GM18867 (cell line): ENCODE data around the gene USH1G.
"Not testable (repeated sequence)": the region's sequence is repeated elsewhere in the genome, so short reads cannot be mapped to it uniquely, and the experiment has no call there.

Experiments used
- ATAC-seq: cut with Tn5 transposase; IDR thresholded peaks from one replicate; pipeline ENCODE4 v1.9.1; 2021; ENCODE audit warnings: mild to moderate bottlenecking, moderate library complexity; ENCODE audit not compliant: unreplicated experiment

Gene USH1G

GRCh38 chr17:74922694-74923537 lies at the start of gene USH1G:
Gene USH1G (minus strand): TSS chr17:74923255. CDS start chr17:74923073, 182 bp downstream.
- no peak for ATAC-seq

- no peak for ATAC-seq
Observed at GRCh38 chr17:74972107-74972972, 49.3 kb upstream of the USH1G start, which contains the start of gene HID1. Gene HID1 (minus strand): TSS chr17:74972759. CDS start chr17:74972656, 103 bp downstream.

- no peak for ATAC-seq
Observed at GRCh38 chr17:74971842-74972106, 48.7 kb upstream of the USH1G start.

- ATAC-seq = no peak
Observed at GRCh38 chr17:74971069-74971841, 48.2 kb upstream of the USH1G start.

GRCh38 chr17:74970395-74970794 lies 47.3 kb upstream of the USH1G start:
- ATAC-seq = no peak

- ATAC-seq = not testable (repeated sequence)
Observed at GRCh38 chr17:74969501-74969900, 46.4 kb upstream of the USH1G start.

- no peak for ATAC-seq
Observed at GRCh38 chr17:74968361-74968780, 45.3 kb upstream of the USH1G start.

- no peak for ATAC-seq
Observed at GRCh38 chr17:74964988-74965622, 42.0 kb upstream of the USH1G start.

- no peak for ATAC-seq
Observed at GRCh38 chr17:74964246-74964761, 41.2 kb upstream of the USH1G start.

GRCh38 chr17:74963656-74964055 lies 40.6 kb upstream of the USH1G start:
- ATAC-seq = no peak

- no peak for ATAC-seq
Observed at GRCh38 chr17:74962622-74963394, 39.8 kb upstream of the USH1G start.

GRCh38 chr17:74961657-74962350 lies 38.7 kb upstream of the USH1G start:
- no peak for ATAC-seq

- no peak for ATAC-seq
Observed at GRCh38 chr17:74960570-74961342, 37.7 kb upstream of the USH1G start.

GRCh38 chr17:74959826-74960515 lies 36.9 kb upstream of the USH1G start:
- no peak for ATAC-seq

GRCh38 chr17:74957935-74958740 lies 35.1 kb upstream of the USH1G start:
- no peak for ATAC-seq

- no peak for ATAC-seq
Observed at GRCh38 chr17:74956093-74956492, 33.0 kb upstream of the USH1G start.
